HepG2 (cell line): ENCODE measurements around the gene SRSF11. TPM values are rescaled to one million over a fixed set of nuclear protein-coding genes. Genes with fewer than 3 reads are reported as not detected.

Source experiments
- ATAC-seq: fragments of 200-7000 bp; cut with Tn5 transposase; 3 replicates; pipeline ENCODE4 v1.9.1; 2020; ENCODE audit warnings: mild to moderate bottlenecking, moderate library complexity
- BruUV-seq: library from RNA; stranded (reverse); fragments of 400-500 nt; replicated peaks from 2 replicates; lab custom pipeline; 2021; lab: Mats Ljungman, UMichigan
- CTCF ChIA-PET: fragments of 300-600 bp; formaldehyde crosslinking; extraction: SDS; loops from one replicate; lab custom pipeline; 2021; ENCODE audit warnings: low total read pairs, inconsistent platforms, low intra/inter-chr PET ratio; lab: Yijun Ruan, JAX
- POLR2A ChIA-PET: fragments of 350-600 bp; sonication (Branson Sonifier 250); formaldehyde crosslinking; loops from one replicate; lab custom pipeline; 2020; ENCODE audit warnings: antibody characterized with exemption, inconsistent platforms; lab: Yijun Ruan, JAX
- DNase-seq: peaks from one replicate; pipeline ENCODE4 v3.0.0-alpha.2; 2015; ENCODE audit warnings: low spot score
- FAIRE-seq: peaks from 3 replicates; lab custom pipeline; 2011; peaks lifted over from hg19 to GRCh38; lab: Jason Lieb, UNC
- H2AFZ ChIP-seq: one replicate; pipeline ENCODE4 v1.6.1; 2011; ENCODE audit warnings: low read length, inconsistent platforms
- H3K27ac ChIP-seq: fragments of 300-600 bp; 3 replicates; pipeline ENCODE4 v1.8.0; 2011; ENCODE audit warnings: mixed run types, mild to moderate bottlenecking, mixed read lengths, low read length, inconsistent platforms; ENCODE audit not compliant: insufficient read depth; ENCODE audit errors: extremely low read length
- H3K27me3 ChIP-seq, 2 experiments: fragments of 200-600 bp in 1 of 2; 2 replicates in 1 of 2; 3 replicates in 1 of 2; pipeline versions ENCODE4 v1.6.0 to v1.8.0; 2011; ENCODE audit warnings: low read length in 2 of 2, mild to moderate bottlenecking in 2 of 2, moderate library complexity in 2 of 2, inconsistent platforms in 1 of 2; ENCODE audit not compliant: insufficient read depth in 2 of 2, control insufficient read depth in 1 of 2
- H3K36me3 ChIP-seq, 2 experiments: fragments of 200-600 bp in 1 of 2; replicated peaks in 1 of 2; 2 replicates in 1 of 2; 3 replicates in 1 of 2; pipeline versions ENCODE4 v1.5.1 to v1.8.0; 2011; ENCODE audit warnings: low read length in 2 of 2, inconsistent platforms in 1 of 2; ENCODE audit not compliant: insufficient read depth in 2 of 2, control insufficient read depth in 1 of 2
- H3K4me1 ChIP-seq: 2 replicates; pipeline ENCODE4 v1.5.1; 2012; ENCODE audit warnings: low read length, inconsistent platforms; ENCODE audit not compliant: insufficient read depth
- H3K4me2 ChIP-seq: 2 replicates; pipeline ENCODE4 v1.6.0; 2011; ENCODE audit warnings: low read depth, low read length, inconsistent platforms
- H3K4me3 ChIP-seq, 3 experiments: fragments of 200-600 bp in 1 of 3; sonication (generic), shearing (Covaris generic) in 1 of 3; replicated peaks in 1 of 3; 2 replicates each; pipeline ENCODE4 v1.5.1; 2011 to 2016; ENCODE audit warnings: low read length in 3 of 3, inconsistent platforms in 2 of 3, low read depth in 2 of 3, mild to moderate bottlenecking in 2 of 3, control low read depth in 1 of 3, mixed read lengths in 1 of 3; ENCODE audit not compliant: insufficient read depth in 1 of 3
- H3K79me2 ChIP-seq: one replicate; pipeline ENCODE4 v1.6.1; 2011; ENCODE audit warnings: low read length, inconsistent platforms; ENCODE audit not compliant: insufficient read depth
- H3K9ac ChIP-seq: 2 replicates; pipeline ENCODE4 v1.6.0; 2011; ENCODE audit warnings: mild to moderate bottlenecking, low read depth, low read length, inconsistent platforms; ENCODE audit not compliant: insufficient read depth
- H3K9me3 ChIP-seq: 2 replicates; pipeline ENCODE4 v1.5.1; 2012; ENCODE audit warnings: mild to moderate bottlenecking, low read length
- H4K20me1 ChIP-seq: 2 replicates; pipeline ENCODE4 v1.6.0; 2011; ENCODE audit warnings: inconsistent platforms, mild to moderate bottlenecking, low read length, moderate library complexity; ENCODE audit not compliant: insufficient read depth
- CCAR2 ChIP-seq: fragments of 200-400 bp; formaldehyde crosslinking; optimal IDR thresholded peaks from 2 replicates; pipeline ENCODE3; 2018; ENCODE audit warnings: low read depth, mild to moderate bottlenecking, low read length, moderate library complexity
- CEBPG ChIP-seq: IDR thresholded peaks from 2 replicates; pipeline ENCODE4 v1.6.1; 2016
- ELF4 ChIP-seq: sonication (generic); formaldehyde crosslinking; IDR thresholded peaks from 2 replicates; pipeline ENCODE4 v1.5.0; 2020; ENCODE audit warnings: missing genetic modification reagents, mild to moderate bottlenecking, moderate library complexity, borderline replicate concordance
- NFIC ChIP-seq: IDR thresholded peaks from 2 replicates; pipeline ENCODE4 v1.6.1; 2012; ENCODE audit warnings: mild to moderate bottlenecking, low read length, inconsistent platforms
- PITX1 ChIP-seq: sonication (generic); formaldehyde crosslinking; IDR thresholded peaks from 2 replicates; pipeline ENCODE4 v1.5.1; 2020; ENCODE audit warnings: mild to moderate bottlenecking, missing genetic modification reagents
- SIN3B ChIP-seq: fragments of 150-350 bp; IDR thresholded peaks from 2 replicates; pipeline ENCODE4 v1.6.1; 2014; ENCODE audit warnings: low read length
- YEATS2 ChIP-seq: sonication (generic); formaldehyde crosslinking; IDR thresholded peaks from 2 replicates; pipeline ENCODE4 v1.4.0; 2020; ENCODE audit warnings: missing genetic modification reagents, borderline replicate concordance
- WGBS: methylation state at CpG from one replicate; pipeline ENCODE4 v1.1.6; 2017; ENCODE audit warnings: low lambda C conversion rate; 5-methylcytosine and 5-hydroxymethylcytosine counted together
- in situ Hi-C: cut with HindIII; loops from 2 replicates; pipeline ENCODE4 v1.10.0; 2017; ENCODE audit warnings: low pct_unique_long_range_greater_than_20kb; ENCODE audit not compliant: extremely low pct_ligation_motif_present
- intact Hi-C: fragments of 100-400 bp; cut with micrococcal nuclease; formaldehyde crosslinking; loops from one replicate; pipeline ENCODE4 v1.10.0; 2022; ENCODE audit not compliant: unreplicated experiment
- polyA plus RNA-seq, 8 experiments: library from polyadenylated mRNA; depleted of rRNA in 3 of 8; stranded (reverse) in 7 of 8; unstranded in 1 of 8; fragments of >200 nt; fragmentation: Illumina TruSeq in 4 of 8; extraction: Trizol in 4 of 8; gene quantifications; 2 replicates each; pipeline versions ENCODE4 v1.2.1 to v1.2.3, GENCODE V29; 2011 to 2016; ENCODE audit warnings: low read depth in 4 of 8, missing spikeins in 1 of 8, mixed read lengths in 1 of 8; ENCODE audit not compliant: insufficient read depth in 1 of 8
- total RNA-seq, 5 experiments: library from RNA; depleted of rRNA; stranded (reverse); fragments of >200 nt; fragmentation: Illumina TruSeq; extraction: Trizol; gene quantifications; 2 replicates each; pipeline ENCODE4 v1.2.3, GENCODE V29; 2016; ENCODE audit warnings: low read depth in 1 of 5
- TF ChIP-seq, protein P1 (sequence below): sonication (generic); formaldehyde crosslinking; IDR thresholded peaks from 2 replicates; pipeline ENCODE4 v1.4.0; 2020; ENCODE audit warnings: mild to moderate bottlenecking, missing genetic modification reagents

Gene SRSF11
- total and polyA plus RNA-seq, 2 of the 13 experiments (the other 11 are each of a cell fraction or from before 2014, with no cell fraction given): 118 to 381 TPM

DNA sequence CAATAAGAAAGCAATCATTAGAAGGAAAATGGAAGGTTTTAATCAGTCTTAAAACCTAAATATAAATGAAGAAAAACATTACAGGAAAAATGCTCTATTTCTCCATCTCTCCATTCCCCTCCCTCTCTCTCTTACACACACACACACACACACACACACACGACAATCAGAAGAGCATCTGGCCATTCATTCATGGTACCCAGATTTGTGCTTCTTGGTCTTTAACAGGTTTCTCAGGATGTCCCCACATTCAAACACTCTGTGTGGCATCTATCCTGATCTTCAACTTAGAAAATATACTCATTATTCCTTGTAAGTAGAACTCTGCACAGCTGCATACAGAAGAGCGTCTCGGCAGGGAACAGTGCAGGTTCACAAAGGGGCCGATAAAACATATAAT lies 16.6 kb upstream of the SRSF11 start (continued):
- TF ChIP-seq CEBPG (CRISPR knock-in tag): no peak
- no peak for TF ChIP-seq YEATS2 (CRISPR knock-in tag)

- Histone ChIP-seq H3K4me2 (peak overlapping the region; percentile 83), H3K36me3 (peaks cover 2 to 11% of the 10 kb centered on the region in 2 experiments; a peak in 4 of 5 replicates), H3K79me2 (peaks cover 94% of the 10 kb centered on the region), H3K27ac (peak overlapping the region; percentile 96), H3K4me3 (peak overlapping the region; percentile 81 to 98 (median 90)), H2AFZ (peak overlapping the region; percentile 78), H3K4me1 (peaks cover 53% of the 10 kb centered on the region), H3K9ac (peak overlapping the region; percentile 97), H4K20me1 (no peaks in the 10 kb centered on the region; the same call in 1 of the 2 replicates), H3K27me3 (no peaks in the 10 kb centered on the region; a peak in 2 of 5 replicates), H3K9me3 (no peaks in the 10 kb centered on the region)
- in situ Hi-C loops: loop anchor here (10.0 kb wide), 2 partner anchors 210 to 880 kb away; partner anchors contain the start of genes CTH and ZRANB2
- TF ChIP-seq PITX1: no peak
- peak; percentile 22 for TF ChIP-seq CCAR2
- TF ChIP-seq ELF4 (CRISPR knock-in tag): 0 out of 2 replicates have a peak, but pooled peaks have one; percentile 9
- no peak for TF ChIP-seq SIN3B
- TF ChIP-seq, protein P1, sequence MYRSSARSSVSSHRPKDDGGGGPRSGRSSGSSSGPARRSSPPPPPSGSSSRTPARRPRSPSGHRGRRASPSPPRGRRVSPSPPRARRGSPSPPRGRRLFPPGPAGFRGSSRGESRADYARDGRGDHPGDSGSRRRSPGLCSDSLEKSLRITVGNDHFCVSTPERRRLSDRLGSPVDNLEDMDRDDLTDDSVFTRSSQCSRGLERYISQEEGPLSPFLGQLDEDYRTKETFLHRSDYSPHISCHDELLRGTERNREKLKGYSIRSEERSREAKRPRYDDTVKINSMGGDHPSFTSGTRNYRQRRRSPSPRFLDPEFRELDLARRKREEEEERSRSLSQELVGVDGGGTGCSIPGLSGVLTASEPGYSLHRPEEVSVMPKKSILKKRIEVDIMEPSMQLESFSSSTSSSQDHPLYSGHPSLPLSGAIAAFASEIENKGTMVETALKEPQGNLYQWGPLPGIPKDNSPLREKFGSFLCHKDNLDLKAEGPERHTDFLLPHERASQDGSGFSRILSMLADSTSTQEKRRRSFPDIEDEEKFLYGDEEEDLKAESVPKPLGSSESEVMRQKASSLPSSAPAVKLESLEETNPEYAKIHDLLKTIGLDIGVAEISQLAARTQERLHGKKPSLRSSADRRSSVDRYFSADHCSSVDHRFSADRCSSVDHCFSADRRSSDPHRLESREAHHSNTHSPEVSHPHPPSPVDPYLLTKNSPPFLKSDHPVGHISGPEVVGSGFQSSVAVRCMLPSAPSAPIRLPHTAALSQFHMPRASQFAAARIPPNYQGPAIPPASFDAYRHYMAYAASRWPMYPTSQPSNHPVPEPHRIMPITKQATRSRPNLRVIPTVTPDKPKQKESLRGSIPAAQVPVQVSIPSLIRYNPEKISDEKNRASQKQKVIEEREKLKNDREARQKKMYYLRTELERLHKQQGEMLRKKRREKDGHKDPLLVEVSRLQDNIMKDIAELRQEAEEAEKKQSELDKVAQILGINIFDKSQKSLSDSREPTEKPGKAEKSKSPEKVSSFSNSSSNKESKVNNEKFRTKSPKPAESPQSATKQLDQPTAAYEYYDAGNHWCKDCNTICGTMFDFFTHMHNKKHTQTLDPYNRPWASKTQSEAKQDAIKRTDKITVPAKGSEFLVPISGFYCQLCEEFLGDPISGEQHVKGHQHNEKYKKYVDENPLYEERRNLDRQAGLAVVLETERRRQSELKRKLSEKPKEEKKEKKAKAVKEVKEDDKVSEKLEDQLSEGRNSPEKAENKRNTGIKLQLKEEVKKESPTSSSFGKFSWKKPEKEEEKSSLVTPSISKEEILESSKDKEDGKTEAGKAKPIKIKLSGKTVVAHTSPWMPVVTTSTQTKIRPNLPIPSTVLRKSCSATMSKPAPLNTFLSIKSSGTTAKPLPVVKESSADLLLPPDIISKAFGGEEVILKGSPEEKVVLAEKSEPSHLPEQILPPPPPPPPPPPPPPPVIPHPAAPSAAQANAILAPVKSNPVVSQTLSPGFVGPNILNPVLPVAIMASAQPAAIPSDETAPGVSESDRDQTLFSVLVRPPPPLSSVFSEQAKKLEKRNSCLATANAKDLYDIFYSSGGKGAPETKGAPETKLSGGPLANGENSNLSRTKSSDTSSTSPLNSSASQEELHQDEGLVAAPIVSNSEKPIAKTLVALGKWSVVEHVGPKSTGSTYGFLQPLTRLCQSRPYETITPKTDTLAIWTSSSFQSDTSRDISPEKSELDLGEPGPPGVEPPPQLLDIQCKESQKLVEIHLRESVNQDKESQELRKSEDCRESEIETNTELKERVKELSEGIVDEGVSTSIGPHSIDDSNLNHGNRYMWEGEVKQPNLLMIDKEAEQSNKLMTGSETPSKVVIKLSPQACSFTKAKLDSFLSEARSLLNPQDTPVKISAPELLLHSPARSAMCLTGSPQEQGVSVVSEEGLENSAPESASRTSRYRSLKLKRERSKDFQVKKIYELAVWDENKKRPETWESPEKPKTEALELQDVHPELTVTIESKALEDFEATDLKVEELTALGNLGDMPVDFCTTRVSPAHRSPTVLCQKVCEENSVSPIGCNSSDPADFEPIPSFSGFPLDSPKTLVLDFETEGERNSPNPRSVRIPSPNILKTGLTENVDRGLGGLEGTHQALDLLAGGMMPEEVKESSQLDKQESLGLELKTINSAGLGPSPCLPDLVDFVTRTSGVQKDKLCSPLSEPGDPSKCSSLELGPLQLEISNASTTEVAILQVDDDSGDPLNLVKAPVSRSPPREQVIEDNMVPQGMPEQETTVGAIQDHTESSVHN (CRISPR knock-in tag): peak; percentile 37; the same call in 1 of the 2 replicates
- 0 out of 2 replicates have a peak, but pooled peaks have one; percentile 35 for TF ChIP-seq NFIC
- BruUV-seq: TSS peak; percentile 76
- ATAC-seq (no peak), DNase-seq (no peak), FAIRE-seq (no peak)
- CTCF ChIA-PET: no interaction called here
- whole genome bisulfite sequencing: under 1% methylated on average over 9 of the region's 11 CpGs
- POLR2A ChIA-PET: interaction anchor here (0.9 to 3.2 kb wide), 7 partner anchors 11 to 876 kb away, joined by 3 to 41 read pairs (median 5); partner anchors contain the start of genes ANKRD13C, CTH, SRSF11 and ZRANB2
- intact Hi-C loops: loop anchor here (1.0 to 5.0 kb wide), 3 partner anchors 16 to 877 kb away; partner anchors contain the start of genes SRSF11 and ZRANB2
Observed at GRCh38 chr1:70205071-70205433, 16.1 kb upstream of the SRSF11 start.
